ENCODE results near the gene TCEAL7.

DNA sequence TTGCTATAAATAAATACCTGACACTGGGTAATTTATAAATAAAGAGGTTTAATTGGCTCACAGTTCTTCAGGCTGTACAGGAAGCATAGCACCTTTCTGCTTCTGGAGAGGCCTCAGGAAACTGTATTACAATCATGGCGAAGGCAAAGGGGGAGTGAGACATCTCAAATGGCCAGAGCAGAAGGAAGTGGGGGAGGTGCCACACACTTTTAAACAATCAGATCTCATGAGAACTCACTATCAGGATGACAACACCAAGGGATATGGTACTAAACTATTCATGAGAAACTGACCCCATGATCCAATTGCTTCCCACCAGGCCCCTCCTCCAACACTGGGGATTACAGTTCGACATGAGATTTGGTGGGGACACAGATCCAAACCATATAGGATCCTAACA is 14.6 kb downstream of the TCEAL7 start:
- TF ChIP-seq, protein P1, sequence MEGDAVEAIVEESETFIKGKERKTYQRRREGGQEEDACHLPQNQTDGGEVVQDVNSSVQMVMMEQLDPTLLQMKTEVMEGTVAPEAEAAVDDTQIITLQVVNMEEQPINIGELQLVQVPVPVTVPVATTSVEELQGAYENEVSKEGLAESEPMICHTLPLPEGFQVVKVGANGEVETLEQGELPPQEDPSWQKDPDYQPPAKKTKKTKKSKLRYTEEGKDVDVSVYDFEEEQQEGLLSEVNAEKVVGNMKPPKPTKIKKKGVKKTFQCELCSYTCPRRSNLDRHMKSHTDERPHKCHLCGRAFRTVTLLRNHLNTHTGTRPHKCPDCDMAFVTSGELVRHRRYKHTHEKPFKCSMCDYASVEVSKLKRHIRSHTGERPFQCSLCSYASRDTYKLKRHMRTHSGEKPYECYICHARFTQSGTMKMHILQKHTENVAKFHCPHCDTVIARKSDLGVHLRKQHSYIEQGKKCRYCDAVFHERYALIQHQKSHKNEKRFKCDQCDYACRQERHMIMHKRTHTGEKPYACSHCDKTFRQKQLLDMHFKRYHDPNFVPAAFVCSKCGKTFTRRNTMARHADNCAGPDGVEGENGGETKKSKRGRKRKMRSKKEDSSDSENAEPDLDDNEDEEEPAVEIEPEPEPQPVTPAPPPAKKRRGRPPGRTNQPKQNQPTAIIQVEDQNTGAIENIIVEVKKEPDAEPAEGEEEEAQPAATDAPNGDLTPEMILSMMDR (IDR thresholded peaks at IDR 0.05; ENCODE audit: low read depth, low read length) = no peak
- TF ChIP-seq POLR2A (IDR thresholded peaks at IDR 0.05; ENCODE audit: extremely low read depth, insufficient read length) = no peak
- TF ChIP-seq MYC (IDR thresholded peaks at IDR 0.05; ENCODE audit: low read depth, low read length) = no peak

Data from NB4 (cell line).